HG02885 (cell line): Measurements from ENCODE around the gene CALHM4.
"Not testable (repeated sequence)": the region's sequence is repeated elsewhere in the genome, so short reads cannot be mapped to it uniquely, and the experiment has no call there.

ENCODE experiments used
- ATAC-seq: cut with Tn5 transposase; IDR thresholded peaks from one replicate; pipeline ENCODE4 v1.9.1; 2021; ENCODE audit warnings: mild to moderate bottlenecking; ENCODE audit not compliant: unreplicated experiment, poor library complexity

The CALHM4 gene

GRCh38 chr6:116570856-116571682 lies 17.5 kb downstream of the CALHM4 start, which contains the start of gene RWDD1:
Gene RWDD1, plus strand, starts transcription at chr6:116571504. Its CDS starts 79 bp downstream, at chr6:116571583.
- peak; percentile 94 for ATAC-seq

- ATAC-seq: no peak
Measured at GRCh38 chr6:116571683-116572000, 18.1 kb downstream of the CALHM4 start.

- no peak for ATAC-seq
Measured at GRCh38 chr6:116572162-116572561, 18.6 kb downstream of the CALHM4 start.

GRCh38 chr6:116575227-116575626 lies 21.7 kb downstream of the CALHM4 start:
- ATAC-seq: no peak

- ATAC-seq: no peak
Measured at GRCh38 chr6:116577486-116577885, 23.9 kb downstream of the CALHM4 start.

- ATAC-seq: no peak
Measured at GRCh38 chr6:116578335-116578734, 24.8 kb downstream of the CALHM4 start.

- no peak for ATAC-seq
Measured at GRCh38 chr6:116579143-116579542, 25.6 kb downstream of the CALHM4 start.

GRCh38 chr6:116580198-116580597 lies 26.6 kb downstream of the CALHM4 start:
- no peak for ATAC-seq

GRCh38 chr6:116586276-116586675 lies 32.7 kb downstream of the CALHM4 start:
- no peak for ATAC-seq

- no peak for ATAC-seq
Measured at GRCh38 chr6:116586738-116587137, 33.2 kb downstream of the CALHM4 start.

- no peak for ATAC-seq
Measured at GRCh38 chr6:116595247-116595646, 41.7 kb downstream of the CALHM4 start.

GRCh38 chr6:116596815-116597214 lies 43.3 kb downstream of the CALHM4 start:
- no peak for ATAC-seq

GRCh38 chr6:116603916-116604315 lies 50.4 kb downstream of the CALHM4 start:
- ATAC-seq: not testable (repeated sequence)

- not testable (repeated sequence) for ATAC-seq
Measured at GRCh38 chr6:116604868-116605267, 51.3 kb downstream of the CALHM4 start.

- no peak for ATAC-seq
Measured at GRCh38 chr6:116605935-116606334, 52.4 kb downstream of the CALHM4 start.
